ENCODE results near the gene SEMA5A.

SEMA5A gene

GRCh38 chr5:9507974-9508373, 37.9 kb downstream of the SEMA5A start:
- DNase-seq: no peak

GRCh38 chr5:9505225-9505624, 40.6 kb downstream of the SEMA5A start:
- DNase-seq: no peak

GRCh38 chr5:9502864-9503263, 43.0 kb downstream of the SEMA5A start:
- no peak for DNase-seq

- DNase-seq: no peak
Observed at GRCh38 chr5:9502050-9502834, 43.6 kb downstream of the SEMA5A start.

DNA sequence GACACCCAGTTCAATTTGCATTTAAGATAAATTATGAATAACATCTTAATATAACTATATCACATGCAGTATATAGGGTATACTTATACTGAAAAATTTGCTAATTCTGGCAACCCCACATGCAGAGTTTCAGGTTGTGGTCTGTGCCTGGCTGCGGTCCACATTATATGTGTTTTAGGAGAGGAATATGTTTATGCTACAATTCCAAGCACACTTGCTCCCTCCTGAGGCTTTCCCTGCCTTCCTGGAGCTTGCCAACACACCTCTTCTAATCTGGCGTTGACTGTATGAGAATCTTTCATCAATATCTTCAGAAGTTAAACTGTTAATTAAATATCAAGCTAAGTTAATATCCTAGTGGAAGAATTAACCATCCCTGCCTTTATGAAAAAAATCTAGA, 45.2 kb downstream of the SEMA5A start:
- DNase-seq: no peak

DNA sequence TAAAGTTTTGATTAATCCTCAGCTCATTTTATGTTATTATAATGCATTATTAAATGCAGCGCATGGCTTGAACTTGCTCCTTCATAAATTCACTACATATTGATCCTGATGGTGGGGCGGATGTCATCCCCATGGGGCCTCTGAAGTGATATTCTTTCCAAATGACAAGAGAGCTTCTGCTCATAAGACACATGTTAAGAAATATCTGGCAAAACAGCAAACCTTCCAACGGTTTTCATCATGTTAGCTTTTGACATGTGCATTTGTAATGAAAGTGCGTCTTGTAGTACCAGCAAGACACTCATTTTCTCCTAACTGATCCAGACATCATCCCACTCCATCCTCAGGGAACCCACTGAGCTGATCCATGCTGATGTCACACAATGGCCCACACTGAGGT, 45.7 kb downstream of the SEMA5A start:
- no peak for DNase-seq

DNA sequence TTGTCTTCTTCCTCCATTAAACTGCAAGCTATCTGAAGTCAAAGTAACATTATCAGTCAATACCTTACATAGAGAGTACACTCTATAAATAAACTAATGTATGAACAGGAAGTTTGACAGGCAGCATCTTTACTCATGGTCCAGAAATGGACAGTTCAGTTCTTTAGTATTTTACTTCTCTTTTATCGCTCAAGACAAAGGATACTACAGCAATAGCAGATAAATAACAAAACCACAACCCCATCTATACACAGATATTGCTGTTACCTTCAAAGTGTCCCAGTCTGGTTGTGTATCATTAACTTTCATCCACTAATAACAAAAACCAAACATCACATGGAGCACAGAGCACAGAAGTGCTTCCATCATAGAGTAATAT, 46.4 kb downstream of the SEMA5A start:
- no peak for DNase-seq

DNA sequence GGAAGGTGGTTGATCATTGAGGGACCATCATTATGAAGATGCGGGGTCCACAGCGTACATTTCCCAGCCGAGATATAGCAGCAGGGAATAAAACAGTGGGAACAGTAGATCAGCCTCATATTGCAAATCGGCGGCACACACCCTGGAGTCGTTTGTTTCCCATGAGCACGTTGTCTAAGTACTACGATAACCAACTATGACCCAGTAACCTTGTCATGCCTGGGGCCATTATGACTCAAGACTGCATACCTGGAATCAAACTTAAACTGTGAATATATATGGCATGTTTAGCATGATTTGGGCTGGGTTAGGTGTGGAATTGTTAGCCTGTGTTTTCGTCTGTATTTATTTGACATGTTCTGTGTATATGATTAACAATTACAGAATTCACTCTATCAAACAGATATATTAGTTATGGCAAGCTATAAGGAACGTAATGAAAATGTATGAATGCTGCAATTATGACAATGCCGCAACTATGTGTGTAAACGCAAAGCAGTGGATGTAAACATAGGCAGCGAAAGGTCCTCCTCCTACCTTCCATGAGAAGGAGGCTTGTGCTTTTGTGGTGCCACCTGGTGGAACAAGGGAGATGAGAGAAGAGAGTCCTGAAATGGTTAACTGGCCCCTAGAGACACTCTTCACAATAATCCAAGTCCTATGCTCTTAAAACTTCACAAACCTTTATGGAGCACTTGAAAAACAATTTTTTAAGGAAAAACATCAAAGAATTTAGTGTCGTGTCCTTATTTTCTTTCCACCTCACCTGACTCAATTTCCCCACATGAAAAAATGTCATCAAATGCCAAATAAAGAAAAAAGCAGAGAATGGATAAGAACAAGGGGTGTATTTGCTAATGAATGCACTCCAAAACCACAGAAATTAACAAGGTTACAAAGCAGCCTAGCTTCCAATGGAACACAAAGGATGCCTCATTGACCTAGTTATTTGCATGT, 47.1 kb downstream of the SEMA5A start:
- no peak for DNase-seq

DNA sequence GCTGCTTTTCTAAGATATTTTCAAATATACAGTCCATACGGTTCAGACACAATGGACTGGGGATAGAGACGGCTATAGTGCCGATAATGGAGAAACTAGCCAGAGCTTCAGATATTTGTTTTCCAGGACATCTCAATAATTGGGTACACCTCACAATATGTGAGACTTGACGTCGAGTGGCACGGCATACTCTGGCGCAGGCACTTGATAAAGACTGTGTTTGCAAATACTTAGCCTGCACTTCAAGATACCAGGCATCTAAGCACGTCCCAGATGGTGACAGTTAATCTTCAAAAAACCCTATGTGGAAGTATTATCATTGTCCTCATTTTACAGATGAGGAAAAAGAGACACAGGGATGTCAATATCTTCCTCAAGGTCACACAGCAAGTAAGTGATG, 48.5 kb downstream of the SEMA5A start:
- no peak for DNase-seq

DNA sequence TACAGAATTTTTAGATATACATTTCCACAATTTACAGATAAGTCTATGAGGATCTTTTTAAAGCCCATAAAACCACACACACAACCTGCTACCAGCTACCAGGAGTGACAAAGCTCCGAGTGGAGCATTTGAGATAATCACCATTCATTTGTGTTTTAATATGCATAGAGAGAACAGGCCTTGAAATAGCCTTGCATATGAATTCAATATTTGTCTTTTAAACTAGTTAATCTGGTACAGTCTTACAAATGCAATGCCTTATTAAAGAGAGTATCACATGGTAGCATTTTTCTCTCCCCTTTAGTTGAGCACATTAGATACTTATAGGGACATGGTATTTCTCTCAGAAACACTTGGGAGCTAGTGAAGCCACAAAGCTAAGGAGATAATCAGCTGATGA, 49.1 kb downstream of the SEMA5A start:
- DNase-seq: no peak

DNA sequence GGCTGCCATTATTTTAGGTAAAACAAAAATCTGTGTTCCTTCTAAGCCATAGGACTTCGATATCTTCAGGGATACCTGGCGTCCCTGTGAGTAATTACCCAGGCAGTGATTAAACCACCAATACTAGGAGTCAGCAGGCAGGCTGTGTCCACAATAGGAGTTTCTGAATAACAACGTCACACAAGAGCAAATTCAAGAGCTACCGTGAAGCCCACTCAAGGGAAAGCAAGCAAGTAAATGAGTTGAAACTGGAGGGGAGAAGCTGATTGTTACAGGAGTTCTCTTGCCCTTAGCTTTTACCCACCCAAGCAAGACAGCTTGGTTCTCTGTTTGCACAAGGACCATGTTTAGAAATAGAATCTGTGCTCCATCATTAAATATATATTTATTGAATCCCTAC, 50.8 kb downstream of the SEMA5A start:
- no peak for DNase-seq

- DNase-seq: no peak
Observed at GRCh38 chr5:9494301-9494700, 51.6 kb downstream of the SEMA5A start.

GRCh38 chr5:9490494-9491097, 55.3 kb downstream of the SEMA5A start:
- DNase-seq: no peak

DNA sequence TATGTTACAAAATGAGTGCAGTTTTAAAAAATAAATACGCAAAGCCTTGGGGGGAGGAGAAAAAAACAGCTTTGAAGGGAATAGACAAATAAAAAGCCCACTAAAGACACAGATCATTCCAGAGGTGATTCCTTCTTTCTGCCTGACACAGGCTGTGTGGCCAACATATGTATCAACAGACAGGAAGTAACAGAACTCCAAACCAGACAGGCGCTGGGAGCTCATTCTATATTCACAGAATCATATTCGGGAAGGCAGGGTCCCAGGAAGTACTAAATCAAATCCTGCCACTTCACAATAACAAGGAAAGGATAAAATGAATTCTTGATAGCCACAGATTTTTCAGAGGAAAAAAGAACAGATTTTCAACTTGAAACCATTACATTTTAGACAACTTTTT, 62.1 kb downstream of the SEMA5A start:
- DNase-seq: no peak

GRCh38 chr5:9483243-9483642, 62.6 kb downstream of the SEMA5A start:
- DNase-seq: no peak

GRCh38 chr5:9482381-9482780, 63.5 kb downstream of the SEMA5A start:
- no peak for DNase-seq

DNA sequence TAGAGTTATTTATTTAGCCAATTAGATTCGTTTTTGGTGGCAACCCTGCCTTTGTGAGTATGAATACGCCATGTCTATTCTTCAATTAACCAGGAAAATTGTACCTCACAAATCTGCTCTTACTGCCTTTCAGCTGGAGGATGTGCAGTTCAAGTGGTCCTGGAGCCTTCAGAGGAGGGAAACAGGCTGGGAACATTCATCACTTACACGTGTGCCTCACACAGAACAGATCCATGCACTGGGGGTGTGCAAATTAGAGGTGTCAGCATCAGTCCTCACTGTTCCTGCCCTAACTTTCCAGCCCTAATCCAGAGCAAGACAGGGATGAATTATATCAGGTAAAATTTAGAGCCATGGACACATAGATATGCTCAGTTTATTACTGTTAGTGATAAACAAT, 65.4 kb downstream of the SEMA5A start:
- DNase-seq: no peak

DNA sequence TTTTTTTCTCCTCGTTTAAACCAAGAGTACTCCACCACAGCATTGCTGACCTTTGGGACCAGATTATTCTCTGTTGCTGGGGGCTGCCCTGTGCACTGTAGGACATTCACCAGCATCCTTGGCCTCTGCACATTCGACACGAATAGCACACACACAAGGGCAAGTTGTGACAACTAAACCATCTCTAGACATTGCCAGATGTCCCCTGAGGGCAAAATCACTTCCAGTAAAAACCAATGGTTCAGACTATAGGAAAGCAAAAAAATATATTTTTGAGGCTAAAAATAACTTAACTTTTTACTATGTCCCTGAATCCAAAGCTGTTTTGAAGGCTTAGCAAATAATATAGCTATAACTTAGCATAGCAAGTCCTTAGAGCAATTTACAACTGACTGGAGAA, 65.9 kb downstream of the SEMA5A start:
- no peak for DNase-seq

DNA sequence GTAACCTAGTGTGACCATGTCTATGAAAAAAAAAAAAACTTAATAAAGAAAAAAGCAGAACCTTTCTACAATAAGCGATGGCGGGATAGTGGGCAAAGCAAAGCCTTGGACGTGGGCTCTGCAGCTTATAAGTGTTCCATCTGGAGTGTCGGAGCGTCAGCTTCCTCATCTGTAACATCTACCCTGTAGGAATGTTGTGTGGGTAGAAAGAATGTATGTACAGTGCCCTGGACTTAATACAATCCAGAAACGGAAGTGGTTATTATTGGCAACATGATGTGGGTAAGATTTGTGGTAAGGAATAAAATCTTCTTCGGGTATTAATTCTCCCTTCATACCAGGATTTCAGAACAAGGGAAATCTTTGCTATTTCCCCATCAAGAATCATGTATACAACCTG, 66.5 kb downstream of the SEMA5A start:
- no peak for DNase-seq

DNA sequence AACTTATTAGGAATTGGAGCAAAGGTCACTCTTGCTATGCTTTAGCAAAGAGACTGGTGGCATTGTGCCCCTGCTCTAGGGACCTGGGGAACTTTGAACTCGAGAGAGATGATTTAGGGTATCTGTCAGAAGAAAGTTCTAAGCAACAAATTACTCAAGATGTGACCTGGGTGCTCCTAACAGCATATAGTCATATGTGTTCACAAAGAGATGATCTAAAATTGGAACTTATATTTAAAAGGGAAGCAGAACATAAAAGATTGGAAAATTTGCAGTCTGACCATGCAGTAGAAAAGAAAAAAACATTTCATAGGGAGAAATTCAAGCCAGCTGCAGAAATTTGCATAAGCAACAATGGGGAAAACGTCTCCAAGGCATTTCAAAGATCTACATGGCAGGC, 68.3 kb downstream of the SEMA5A start:
- DNase-seq: no peak

DNA sequence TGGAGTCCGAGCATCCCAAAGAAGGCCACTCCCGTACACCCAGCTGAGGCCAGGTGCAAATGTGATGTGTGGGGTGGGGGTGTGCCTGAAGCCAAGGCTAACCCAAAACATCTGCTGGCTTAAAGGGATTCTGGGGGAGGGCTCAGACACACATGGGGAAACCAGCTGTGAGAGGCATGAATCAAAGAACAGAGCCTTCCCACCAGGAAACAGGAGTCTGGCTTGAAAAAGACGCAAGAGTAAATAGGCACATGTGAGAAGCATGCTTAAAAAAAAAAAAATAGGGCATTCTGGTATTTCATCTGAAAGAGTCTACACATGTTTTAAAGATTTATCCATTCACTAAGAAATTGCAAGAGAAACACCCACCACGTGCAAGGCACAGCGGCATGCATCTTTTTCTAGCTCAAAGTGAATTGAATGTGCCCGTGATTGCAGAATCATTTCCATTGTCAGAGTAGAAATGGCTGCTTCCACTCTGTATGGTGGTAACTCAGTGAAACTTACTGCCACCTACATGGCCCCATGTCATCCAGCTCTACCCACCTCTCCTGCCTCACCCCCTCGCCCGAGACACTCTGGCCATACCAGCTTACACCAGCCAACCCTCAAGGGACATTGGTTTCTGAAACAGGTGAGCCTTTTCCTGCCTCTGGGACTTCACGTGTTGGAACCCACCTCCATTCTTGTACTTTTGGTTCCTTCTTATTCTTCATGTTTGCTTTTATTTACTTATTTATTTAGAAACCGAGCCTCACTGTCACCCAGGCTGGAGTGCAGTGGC, 71.5 kb downstream of the SEMA5A start:
- no peak for DNase-seq

GRCh38 chr5:9473624-9474023, 72.3 kb downstream of the SEMA5A start:
- no peak for DNase-seq

- no peak for DNase-seq
Observed at GRCh38 chr5:9470410-9470809, 75.5 kb downstream of the SEMA5A start.

Measured in NCI-H2081 treated with DMSO at 0.1 percent for 48 hours (cell line).